DMS114 treated with DMSO at 0.1 percent for 48 hours (cell line): Measurements from ENCODE around the gene RSRC2.
"Not testable (repeated sequence)": the region's sequence is repeated elsewhere in the genome, so short reads cannot be mapped to it uniquely, and the experiment has no call there.

ENCODE experiments used
- DNase-seq: peaks from one replicate; lab custom pipeline; 2025; ENCODE audit not compliant: unreplicated experiment; lab: John Stamatoyannopoulos, UW

The RSRC2 gene

DNA sequence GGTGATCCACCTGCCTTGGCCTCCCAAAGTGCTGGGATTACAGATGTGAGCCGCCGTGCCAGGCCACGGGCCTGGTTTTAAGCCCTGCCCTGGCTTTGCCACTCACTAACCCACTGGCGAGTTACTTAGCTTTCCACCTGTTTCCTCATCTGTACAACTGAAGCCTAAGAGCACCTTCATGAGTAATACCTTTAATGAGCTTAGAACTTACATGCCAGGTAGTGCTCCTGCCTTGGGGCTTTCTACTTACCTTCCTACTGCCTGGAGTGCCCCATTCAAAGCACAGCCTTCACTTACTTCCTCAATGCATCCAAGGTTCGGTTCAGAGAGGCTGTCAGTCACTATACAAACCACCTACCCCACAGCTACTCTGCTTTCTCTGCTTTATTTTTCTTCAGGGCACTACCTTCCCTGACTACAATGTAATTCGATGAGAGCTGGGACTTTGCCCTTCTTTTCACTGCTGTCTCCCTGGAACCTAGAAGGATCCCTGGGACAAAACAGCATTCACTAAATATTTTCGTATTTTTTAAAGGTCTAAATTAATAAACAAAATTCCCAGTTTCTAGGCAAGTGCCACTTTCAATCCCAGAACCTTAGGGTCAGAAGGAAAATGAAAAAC lies 39.8 kb downstream of the RSRC2 start:
- DNase-seq: no peak

DNA sequence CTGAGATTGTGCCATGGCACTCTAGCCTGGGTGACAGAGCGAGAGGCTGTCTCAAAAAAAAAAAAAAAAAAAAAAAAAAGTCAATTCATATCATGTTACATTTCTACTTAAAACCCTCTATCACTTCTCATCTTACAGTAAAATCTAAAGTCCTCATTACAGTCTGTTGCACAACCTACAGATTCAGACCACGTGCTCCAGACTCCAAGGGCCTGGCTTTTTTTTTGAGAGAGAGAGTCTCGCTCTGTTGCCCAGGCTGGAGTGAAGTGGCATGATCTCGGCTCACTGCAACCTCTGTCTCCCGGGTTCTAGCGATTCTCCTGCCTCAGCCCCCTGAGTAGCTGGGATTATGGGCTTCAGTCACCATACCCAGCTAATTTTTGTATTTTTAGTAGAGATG lies 40.4 kb downstream of the RSRC2 start:
- not testable (repeated sequence) for DNase-seq

DNA sequence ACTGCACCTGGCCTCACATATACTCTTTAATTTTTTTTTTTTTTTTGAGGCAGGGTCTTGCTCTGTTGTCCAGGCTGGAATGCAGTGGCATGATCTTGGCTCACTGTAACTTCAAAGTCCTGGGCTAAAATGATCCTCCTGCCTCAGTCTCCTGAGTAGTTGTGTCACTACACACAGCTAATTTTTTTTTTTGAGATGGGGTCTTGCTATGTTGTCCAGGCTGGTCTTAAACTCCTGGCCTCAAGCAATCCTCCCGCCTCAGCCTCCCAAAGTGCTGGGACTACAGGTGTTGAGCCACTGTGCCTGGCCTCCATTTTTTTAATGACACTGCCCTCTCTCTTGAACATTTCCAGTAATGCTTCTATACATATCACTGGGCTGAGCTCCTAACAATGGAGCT lies 42.4 kb downstream of the RSRC2 start:
- DNase-seq: not testable (repeated sequence)

DNA sequence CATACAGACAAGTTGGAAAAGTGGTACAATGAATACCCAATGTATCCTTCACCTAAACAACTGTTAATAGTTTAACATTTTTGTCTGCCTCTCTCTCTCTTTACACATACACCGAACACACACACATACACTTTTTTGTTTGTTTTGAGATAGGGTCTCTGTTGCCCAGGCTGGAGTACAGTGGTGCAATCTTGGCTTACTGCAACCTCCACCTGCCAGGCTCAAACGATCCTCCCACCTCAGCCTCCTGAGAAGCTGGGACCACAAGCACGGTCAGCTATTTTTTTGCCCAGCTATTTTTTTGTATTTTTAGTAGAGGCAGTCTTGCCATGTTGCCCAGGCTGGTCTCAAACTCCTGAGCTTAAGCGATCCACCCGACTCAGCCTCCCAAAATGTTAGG lies 42.8 kb downstream of the RSRC2 start:
- DNase-seq: no peak

DNA sequence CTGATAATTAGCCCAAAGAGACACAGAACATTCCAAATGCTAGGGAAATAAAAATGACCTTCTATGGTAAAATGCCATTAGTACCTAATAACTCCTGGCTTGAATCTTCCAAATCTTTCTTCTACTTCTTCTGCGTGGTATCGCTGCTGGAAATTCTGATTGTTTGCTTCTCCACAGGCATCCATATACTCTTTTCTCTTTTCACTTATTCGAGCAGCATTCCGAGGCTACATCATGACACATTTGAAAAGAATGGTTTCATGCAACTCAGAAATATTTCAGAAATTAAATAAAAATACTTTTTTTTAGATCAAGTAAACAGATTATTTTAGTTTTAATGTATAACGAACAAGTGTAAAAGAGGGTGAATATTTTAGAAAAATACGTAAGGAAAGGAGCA lies 44.9 kb downstream of the RSRC2 start:
- DNase-seq: no peak

DNA sequence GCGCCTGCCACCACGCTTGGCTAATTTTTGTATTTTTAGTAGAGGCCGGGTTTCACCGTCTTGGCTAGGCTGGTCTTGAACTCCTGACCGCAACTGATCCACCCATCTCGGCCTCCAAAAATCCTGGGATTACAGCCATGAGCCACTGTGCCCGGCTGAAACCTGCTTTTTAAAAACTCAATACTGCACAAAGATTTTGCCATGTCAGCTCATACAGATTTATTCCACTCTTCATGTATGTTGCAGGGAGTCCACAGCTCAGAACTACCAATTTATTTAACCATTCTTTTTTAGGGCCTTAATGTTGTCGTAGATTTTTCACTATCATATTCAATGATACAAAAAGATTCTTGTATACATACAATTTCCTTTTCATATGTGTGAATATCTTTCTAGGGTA lies 46.0 kb downstream of the RSRC2 start:
- DNase-seq: no peak

DNA sequence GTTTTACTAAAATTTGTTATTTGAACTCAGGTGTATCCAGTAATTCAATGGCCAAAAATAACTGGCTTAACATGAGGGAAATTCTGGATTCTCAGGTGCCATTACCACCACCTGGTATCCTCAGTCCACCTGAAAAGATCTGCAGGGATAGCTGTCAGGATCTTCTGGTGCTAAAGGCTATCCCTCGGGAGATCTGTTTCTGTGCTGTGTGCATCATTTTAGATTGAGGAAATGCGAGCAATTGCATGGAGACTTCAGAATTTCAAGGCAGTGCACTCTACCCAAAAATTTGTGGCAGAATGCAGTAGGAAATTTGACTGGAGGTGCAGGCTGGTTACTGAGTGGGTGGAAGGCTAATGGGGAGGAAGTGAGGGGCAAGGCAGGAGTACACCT lies 52.4 kb downstream of the RSRC2 start:
- DNase-seq: no peak

DNA sequence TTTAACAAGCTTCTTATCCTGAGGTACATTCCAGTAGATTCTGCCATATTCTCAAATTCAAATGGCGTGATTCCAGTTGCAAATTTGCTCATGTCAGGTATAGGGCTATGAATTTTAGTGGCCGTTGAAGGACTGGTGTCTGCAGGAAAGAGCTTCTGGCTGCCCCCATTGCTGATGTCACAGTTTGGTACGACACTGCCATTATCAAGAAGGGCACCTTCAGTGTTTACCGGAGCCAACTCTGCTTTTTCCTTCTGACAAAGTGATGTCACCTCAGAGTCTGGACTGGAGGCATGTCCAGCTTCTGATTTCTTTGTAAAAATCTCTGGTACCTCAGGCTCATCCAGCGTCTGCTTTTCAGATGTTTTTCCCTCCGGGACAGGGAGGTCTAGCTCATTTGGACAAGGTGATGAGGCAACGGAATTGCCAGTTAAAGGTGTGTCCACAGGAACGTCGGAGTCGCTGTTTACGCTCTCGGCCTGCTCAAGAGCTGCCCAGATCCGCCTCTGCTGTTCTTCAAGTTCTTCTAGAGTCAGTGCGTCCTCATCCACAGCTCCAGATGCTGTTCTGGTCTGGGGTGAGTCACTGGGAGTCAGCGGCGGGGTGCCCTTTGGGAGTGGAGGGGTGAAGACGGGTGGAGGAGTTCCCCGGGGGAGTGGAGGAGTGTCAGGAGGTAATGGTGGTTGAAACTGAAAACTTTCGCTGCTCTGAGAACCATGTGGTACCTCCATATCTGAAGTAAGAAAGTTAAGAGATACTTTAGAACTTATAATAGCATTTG lies 53.0 kb downstream of the RSRC2 start:
- no peak for DNase-seq

DNA sequence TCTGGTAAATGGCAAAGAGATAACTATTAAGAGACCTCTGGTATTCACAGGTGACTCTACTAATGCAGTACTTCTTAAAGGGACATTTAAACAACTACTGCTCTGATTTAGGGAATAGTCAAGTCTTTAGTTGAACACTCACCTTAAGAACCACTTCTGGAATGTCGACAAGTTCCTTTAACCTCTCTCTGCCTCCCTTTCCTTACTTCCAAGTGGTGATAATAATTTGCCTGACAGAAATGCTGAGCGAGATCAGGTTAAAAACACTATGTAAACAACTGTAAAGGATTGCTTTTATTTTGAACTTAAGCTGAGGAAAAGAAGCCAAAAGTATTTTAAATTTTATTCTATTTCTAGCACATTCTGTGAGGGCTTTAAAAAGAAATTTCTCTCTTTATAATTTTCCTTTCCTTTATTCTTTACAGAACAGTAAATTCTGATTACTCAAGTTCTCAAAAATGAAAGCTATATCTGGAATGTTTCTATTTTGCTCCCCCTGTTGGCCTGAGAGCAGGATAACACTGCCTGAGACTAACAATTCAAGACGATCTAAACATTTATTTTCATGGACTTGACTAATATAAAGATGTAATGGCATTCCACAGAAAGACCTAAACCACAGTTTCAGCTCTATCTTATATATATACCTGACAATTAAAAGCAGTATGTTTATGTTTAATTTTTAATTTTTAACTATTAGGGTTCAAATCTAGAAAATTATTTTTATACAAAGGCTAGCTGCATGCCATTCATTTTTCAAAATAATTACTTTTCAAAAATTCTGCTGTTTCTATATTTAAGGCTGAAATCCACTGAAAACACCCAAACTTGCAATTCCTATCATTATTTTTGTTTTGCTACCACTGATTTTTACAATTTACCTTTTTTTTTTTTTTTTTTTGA lies 55.2 kb downstream of the RSRC2 start:
- peak; percentile 60 for DNase-seq

DNA sequence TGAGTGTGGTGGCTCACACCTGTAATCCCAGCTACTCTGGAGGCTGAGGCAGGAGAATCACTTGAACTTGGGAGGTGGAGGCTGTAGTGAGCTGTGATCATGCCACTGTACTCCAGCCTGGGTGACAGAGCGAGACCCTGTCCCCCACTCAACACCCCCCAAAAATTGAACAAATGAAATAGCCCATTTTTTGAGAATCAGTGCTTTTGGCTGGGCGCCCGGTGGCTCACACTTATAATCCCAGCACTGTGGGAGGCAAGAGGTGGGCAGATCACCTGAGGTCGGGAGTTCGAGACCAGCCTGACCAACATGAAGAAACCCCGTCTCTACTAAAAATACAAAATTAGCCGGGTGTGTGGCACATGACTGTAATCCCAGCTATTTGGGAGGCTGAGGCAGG lies 56.2 kb downstream of the RSRC2 start:
- not testable (repeated sequence) for DNase-seq

DNA sequence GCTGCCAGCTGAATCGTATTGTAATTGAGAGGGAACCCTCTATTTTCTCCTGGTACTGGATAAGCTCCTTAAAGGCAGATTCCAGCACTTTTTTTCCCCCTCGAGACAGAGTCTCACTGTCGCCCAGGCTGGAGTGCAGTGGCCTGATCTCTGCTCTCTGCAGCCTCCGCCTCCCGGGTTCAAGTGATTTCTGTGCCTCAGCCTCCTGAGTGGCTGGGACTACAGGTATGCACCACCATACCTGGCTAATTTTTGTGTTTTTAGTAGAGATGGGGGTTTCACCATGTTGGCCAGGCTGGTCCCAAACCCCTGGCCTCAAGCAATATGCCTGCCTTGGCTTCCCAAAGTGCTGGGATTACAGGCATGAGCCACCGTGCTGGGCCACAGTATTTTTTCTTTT lies 56.9 kb downstream of the RSRC2 start:
- DNase-seq: not testable (repeated sequence)

DNA sequence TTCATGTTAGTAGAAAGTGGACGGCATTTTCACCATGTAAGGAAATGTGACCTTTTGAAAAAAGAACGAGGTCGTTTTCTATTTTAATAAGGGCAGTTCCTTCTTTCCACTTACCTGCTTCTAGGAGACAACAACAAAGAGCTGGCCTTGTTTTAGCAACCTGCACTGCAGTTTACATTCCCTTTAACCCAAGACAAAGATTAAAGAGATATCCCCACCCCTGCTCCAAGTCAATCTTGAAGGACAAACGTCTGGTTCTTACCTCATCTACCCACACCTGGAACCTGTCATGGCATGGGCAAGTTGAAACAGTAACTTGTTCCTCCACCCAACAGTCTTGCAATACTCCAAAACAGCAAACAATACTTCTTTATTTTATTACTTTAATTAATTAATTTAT lies 58.8 kb downstream of the RSRC2 start:
- DNase-seq: no peak

DNA sequence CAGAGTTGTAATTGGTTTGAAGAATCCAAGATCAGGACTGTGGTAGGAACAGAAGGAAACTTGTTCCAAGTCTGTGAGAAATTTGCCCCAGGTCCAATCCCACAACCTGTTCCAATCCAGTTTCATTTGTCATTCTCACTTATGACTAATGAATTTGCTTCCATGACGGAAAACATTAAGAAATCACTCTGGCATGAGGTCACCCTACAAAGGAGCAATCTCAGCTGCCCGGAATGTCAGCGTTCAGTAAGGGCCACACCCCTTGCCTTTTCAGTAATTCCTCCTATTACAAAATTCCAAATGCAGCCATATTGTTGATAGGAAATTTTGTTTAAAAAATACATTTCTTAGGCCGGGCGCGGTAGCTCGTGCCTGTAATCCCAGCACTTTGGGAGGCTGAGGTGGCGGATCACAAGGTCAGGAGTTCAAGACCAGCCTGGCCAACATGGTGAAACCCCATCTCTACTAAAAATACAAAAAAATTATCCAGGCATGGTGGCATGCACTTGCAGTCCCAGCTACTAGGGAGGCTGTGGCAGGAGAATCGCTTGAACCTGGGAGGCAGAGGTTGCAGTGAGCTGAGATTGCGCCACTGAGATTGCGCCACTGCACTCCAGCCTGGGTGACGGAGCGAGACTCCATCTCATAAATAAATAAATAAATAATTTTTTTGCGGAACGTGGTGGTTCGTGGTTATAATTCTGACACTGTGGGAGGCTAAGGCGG lies 62.3 kb downstream of the RSRC2 start:
- DNase-seq: not testable (repeated sequence)

DNA sequence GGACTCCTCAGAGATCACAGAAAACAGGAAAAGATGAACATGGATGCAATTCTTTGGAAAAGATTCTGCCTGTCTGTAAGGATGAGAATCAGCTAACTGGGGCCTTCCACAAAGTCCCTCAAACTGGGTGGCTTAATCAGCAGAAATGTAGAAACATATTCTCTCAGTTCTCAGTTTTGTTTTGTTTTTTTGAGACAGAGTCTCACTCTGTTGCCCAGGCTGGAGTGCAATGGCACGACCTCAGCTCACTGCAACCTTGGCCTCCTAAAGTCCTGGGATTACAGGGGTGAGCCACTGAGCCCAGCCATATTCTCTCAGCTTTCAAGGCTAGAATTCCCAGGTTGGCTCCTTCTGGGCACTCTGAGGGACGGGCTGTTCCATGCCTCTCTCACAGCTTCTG lies 66.1 kb downstream of the RSRC2 start:
- no peak for DNase-seq

DNA sequence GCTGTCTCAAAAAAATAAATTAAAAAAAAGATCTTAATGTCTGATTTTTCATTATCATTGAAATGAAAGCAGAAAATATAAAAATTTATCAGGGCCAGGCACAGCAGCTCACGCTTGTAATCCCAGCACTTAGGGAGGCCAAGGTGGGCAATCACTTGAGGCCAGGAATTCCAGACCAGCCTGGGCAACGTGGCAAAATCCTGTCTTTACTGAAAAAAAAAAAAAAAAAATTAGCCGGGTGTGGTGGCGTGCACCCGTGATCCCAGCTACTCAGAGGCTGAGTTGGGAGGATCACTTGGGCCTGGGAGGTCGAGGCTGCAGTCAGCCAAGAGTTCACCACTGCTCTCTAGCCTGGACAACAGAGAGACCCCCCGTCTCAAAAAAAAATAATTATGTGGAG lies 66.7 kb downstream of the RSRC2 start:
- DNase-seq: no peak

DNA sequence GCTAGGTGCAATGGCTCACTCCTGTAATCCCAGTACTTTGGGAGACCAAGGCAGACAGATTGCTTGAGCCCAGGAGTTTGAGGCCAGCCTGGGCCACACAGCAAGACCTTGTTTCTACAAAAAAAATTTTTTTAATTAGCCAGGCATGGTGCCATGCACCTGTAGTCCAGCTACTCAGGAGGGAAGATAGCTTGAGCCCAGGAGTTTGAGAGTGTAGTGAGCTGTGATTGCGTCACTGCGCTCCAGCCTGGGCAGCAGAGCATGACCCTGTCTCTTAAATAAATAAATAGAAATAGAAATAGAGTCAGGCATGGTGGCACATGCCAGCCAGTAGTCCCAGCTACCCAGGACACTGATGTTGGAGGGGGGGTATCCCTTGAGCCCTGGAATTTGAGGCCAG lies 67.5 kb downstream of the RSRC2 start:
- no peak for DNase-seq

DNA sequence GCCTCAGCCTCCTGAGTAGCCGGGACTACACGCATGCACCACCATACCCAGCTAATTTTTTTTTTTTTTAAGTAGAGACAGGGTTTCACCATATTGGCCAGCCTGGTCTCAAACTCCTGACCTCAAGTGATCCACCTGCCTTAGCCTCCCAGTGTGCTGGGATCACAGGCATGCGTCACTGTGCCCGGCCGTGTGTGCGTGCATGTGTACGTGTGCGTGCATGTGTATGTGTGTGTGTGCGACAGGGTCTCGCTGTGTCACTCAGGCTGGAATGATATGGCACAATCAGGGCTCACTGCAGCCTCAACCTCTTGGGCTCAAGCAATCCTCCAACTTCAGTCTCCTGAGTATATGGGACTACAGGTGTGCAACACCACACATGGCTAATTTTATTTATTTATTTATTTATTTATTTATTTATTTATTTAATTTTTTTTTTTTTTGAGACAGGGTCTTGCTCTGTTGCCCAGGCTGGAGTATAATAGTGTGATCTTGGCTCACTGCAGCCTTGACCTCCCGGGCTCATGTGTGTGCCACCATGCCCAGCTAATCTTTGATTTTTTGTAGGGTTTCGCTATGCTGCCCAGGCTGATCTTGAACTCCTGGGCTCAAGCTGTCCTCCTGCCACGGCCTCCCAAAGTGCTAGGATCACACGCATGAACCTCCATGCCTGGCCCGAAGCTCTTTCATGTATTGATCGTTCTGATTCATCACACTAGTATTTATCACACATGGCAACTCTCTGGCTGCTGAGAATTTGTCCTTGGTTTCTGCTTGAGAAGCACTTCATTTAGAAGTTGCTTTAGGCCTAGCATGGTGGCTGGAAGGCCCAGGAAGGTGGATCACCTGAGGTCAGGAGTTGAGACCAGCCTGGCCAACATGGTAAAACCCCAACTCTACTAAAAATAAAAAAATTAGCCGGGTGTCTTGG lies 68.4 kb downstream of the RSRC2 start:
- no peak for DNase-seq

DNA sequence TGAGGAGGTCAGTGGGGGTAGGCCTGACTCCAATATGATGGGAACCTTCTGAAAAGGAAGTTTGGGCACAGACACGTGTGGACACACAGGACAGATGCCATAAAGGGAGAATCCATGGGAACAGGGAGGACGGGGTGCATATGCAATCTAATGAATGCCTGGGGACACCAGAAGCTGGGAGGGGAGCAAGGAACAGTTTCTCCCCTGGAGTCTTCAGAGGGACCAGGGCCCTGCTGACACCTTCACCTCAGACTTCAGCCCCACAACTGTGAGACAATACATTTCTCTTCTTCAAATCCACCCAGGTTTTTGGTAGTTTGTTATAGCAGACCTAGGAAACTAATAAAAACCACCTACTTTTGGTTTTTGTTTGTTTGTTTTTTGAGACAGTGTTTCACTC lies 69.1 kb downstream of the RSRC2 start:
- DNase-seq: no peak

DNA sequence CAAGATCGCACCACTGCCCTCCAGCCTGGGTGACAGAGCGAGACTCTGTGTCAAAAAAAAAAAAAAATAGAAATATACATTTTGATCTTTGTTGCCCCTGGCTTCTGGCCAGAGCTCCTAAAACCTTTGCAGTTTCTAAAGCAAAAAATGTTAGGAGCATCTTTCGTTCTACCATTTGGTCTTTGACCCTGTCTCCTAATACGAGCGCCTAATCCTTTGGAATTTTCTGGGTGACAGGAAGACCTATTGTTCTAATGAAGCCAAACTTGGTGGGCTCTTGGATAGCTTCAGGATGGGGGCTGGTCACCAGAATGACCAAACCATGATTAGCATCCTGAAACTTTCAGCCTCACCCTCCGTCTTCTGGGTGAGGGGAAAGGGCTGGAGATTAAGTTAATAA lies 72.0 kb downstream of the RSRC2 start:
- no peak for DNase-seq

DNA sequence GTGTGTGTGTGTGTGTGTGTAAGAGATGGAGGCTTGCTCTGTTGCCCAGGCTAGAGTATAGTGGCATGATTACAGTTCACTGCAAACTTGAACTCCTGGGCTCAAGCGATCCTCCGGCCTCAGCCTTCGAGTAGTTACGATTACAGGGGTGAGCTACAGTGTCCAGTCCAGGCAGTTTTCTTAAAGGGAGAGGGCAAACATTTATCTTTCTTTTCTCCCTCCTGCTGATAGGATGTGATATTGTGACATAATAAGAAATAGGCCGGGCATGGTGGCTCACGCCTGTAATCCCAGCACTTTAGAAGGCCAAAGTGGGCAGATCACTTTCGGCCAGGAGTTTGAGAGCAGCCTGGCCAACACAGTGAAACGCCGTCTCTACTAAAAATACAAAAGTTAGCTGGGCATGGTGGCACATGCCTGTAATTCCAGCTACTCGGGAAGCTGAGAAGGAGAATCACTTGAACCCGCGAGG lies 72.5 kb downstream of the RSRC2 start:
- DNase-seq: no peak
